K562 (cell line): ENCODE results near the gene BPIFB2. TPM values are rescaled to one million over a fixed set of nuclear protein-coding genes. Genes with fewer than 3 reads are reported as not detected.

ENCODE experiments used
- ATAC-seq: fragments of 200-7000 bp; cut with Tn5 transposase; 3 replicates; pipeline ENCODE4 v1.9.1; 2020; ENCODE audit warnings: moderate library complexity
- BruUV-seq: library from RNA; stranded (reverse); fragments of 400-500 nt; replicated peaks from 2 replicates; lab custom pipeline; 2021; lab: Mats Ljungman, UMichigan
- CTCF ChIA-PET: fragments of 300-600 bp; formaldehyde crosslinking; extraction: SDS; loops from one replicate; lab custom pipeline; 2021; ENCODE audit warnings: low intra/inter-chr PET ratio; lab: Yijun Ruan, JAX
- POLR2A ChIA-PET: fragments of 300-600, 350-650 bp; sonication (Branson Sonifier 250); formaldehyde crosslinking; extraction: SDS; loops from one replicate; lab custom pipeline; 2021; ENCODE audit warnings: antibody characterized with exemption, inconsistent platforms; lab: Yijun Ruan, JAX
- DNase-seq, 4 experiments: peaks; one replicate each; pipeline versions ENCODE4 v3.0.0 to v3.0.0-alpha.2; 2011 to 2018; ENCODE audit warnings: low spot score in 3 of 4, mixed read lengths in 3 of 4; ENCODE audit errors: extremely low read depth in 1 of 4
- FAIRE-seq: peaks from 2 replicates; lab custom pipeline; 2011; peaks lifted over from hg19 to GRCh38; lab: Jason Lieb, UNC
- H2AFZ ChIP-seq: 2 replicates; pipeline ENCODE4 v1.6.0; 2011; ENCODE audit warnings: low read depth, low read length, control low read depth, inconsistent platforms
- H3K27ac ChIP-seq: fragments of 200-600 bp; 3 replicates; pipeline ENCODE4 v1.8.0; 2011; ENCODE audit warnings: low read depth, mild to moderate bottlenecking, control low read depth, inconsistent platforms, low read length, moderate library complexity, mixed read lengths; ENCODE audit errors: extremely low read depth
- H3K27me3 ChIP-seq, 2 experiments: fragments of 300-600 bp in 1 of 2; 2 replicates in 1 of 2; 3 replicates in 1 of 2; pipeline versions ENCODE4 v1.6.0 to v1.8.0; 2011; ENCODE audit warnings: inconsistent platforms in 2 of 2, low read length in 2 of 2, mild to moderate bottlenecking in 1 of 2, mixed read lengths in 1 of 2, moderate library complexity in 1 of 2; ENCODE audit not compliant: control insufficient read depth in 2 of 2, insufficient read depth in 2 of 2
- H3K36me3 ChIP-seq: fragments of 300-600 bp; 3 replicates; pipeline ENCODE4 v1.8.0; 2011; ENCODE audit warnings: mild to moderate bottlenecking, low read length, inconsistent platforms; ENCODE audit not compliant: control insufficient read depth, insufficient read depth
- H3K4me1 ChIP-seq, 2 experiments: fragments of 200-600 bp in 1 of 2; replicated peaks in 1 of 2; 2 replicates in 1 of 2; 3 replicates in 1 of 2; pipeline versions ENCODE4 v1.5.1 to v1.8.0; 2011; ENCODE audit warnings: inconsistent platforms in 2 of 2, low read length in 2 of 2, mild to moderate bottlenecking in 1 of 2, mixed read lengths in 1 of 2, moderate library complexity in 1 of 2; ENCODE audit not compliant: control insufficient read depth in 2 of 2, insufficient read depth in 2 of 2
- H3K4me2 ChIP-seq: 2 replicates; pipeline ENCODE4 v1.6.1; 2011; ENCODE audit warnings: low read length, control low read depth, inconsistent platforms, mixed read lengths; ENCODE audit not compliant: insufficient read depth
- H3K4me3 ChIP-seq: fragments of 200-600 bp; sonication (generic), shearing (Covaris generic); 2 replicates; pipeline ENCODE4 v1.5.1; 2016; ENCODE audit warnings: control low read depth, inconsistent platforms
- H3K79me2 ChIP-seq: fragments of 200-600 bp; 3 replicates; pipeline ENCODE4 v1.8.0; 2011; ENCODE audit warnings: low read length, inconsistent platforms; ENCODE audit not compliant: control insufficient read depth, insufficient read depth
- H3K9ac ChIP-seq, 2 experiments: 2 replicates each; pipeline versions ENCODE4 v1.6.0 to v1.6.1; 2011; ENCODE audit warnings: low read depth in 2 of 2, low read length in 2 of 2, control low read depth in 1 of 2, inconsistent platforms in 1 of 2, mild to moderate bottlenecking in 1 of 2, mixed read lengths in 1 of 2; ENCODE audit not compliant: insufficient read depth in 1 of 2
- H3K9me1 ChIP-seq: one replicate; pipeline ENCODE4 v1.6.0; 2011; ENCODE audit warnings: inconsistent platforms, mild to moderate bottlenecking, low read length, moderate library complexity; ENCODE audit not compliant: control insufficient read depth, insufficient read depth
- H3K9me3 ChIP-seq: replicated peaks from 2 replicates; pipeline ENCODE4 v1.5.1; 2011; ENCODE audit warnings: low read depth, low read length, inconsistent platforms; ENCODE audit not compliant: control insufficient read depth, insufficient read depth
- H4K20me1 ChIP-seq: replicated peaks from 2 replicates; pipeline ENCODE4 v1.6.1; 2011; ENCODE audit warnings: low read length, inconsistent platforms, mixed read lengths; ENCODE audit not compliant: control insufficient read depth, insufficient read depth
- BCL6 ChIP-seq: fragments of 250-450 bp; sonication (Bioruptor Pico); IDR thresholded peaks from 2 replicates; pipeline ENCODE4 v1.4.0; 2020
- CEBPB ChIP-seq: fragments of 450-650 bp; IDR thresholded peaks from 2 replicates; pipeline ENCODE4 v1.6.1; 2016; ENCODE audit warnings: missing genetic modification characterization, missing compliant biosample characterization
- E2F3 ChIP-seq: fragments of 250-450 bp; sonication (Bioruptor Pico); IDR thresholded peaks from 2 replicates; pipeline ENCODE4 v1.4.0; 2020; ENCODE audit warnings: mild to moderate bottlenecking
- ETV5 ChIP-seq: sonication (generic); formaldehyde crosslinking; IDR thresholded peaks from 2 replicates; pipeline ENCODE4 v1.4.0; 2020; ENCODE audit warnings: low read depth, mild to moderate bottlenecking, missing genetic modification reagents
- FOS ChIP-seq: IDR thresholded peaks from 3 replicates; pipeline ENCODE4 v1.6.1; 2011; ENCODE audit not compliant: insufficient read length; ENCODE audit errors: extremely low read depth
- KDM4B ChIP-seq, 2 experiments: fragments of 450-650 bp in 1 of 2; sonication (generic) in 1 of 2; IDR thresholded peaks; 2 replicates each; pipeline ENCODE4 v1.6.1; 2016 to 2017; ENCODE audit warnings: borderline replicate concordance in 2 of 2, antibody characterized with exemption in 1 of 2, low read depth in 1 of 2, mild to moderate bottlenecking in 1 of 2
- NFE2L1 ChIP-seq: fragments of 450-650 bp; IDR thresholded peaks from 2 replicates; pipeline ENCODE4 v1.6.1; 2016; ENCODE audit warnings: missing genetic modification characterization, low read depth, mild to moderate bottlenecking, missing compliant biosample characterization, moderate library complexity, borderline replicate concordance
- PTRF ChIP-seq: fragments of 450-650 bp; IDR thresholded peaks from 2 replicates; pipeline ENCODE4 v1.6.1; 2016; ENCODE audit warnings: mild to moderate bottlenecking, missing genetic modification characterization, missing compliant biosample characterization
- RNF2 ChIP-seq: sonication (generic); IDR thresholded peaks from 2 replicates; pipeline ENCODE4 v1.6.1; 2016
- ZNF174 ChIP-seq: fragments of 250-450 bp; sonication (Bioruptor Pico); IDR thresholded peaks from 2 replicates; pipeline ENCODE4 v1.4.0; 2020; ENCODE audit warnings: mild to moderate bottlenecking
- in situ Hi-C: fragments of 300-500 bp; cut with MboI; formaldehyde crosslinking; loops from 4 replicates; pipeline ENCODE4 v1.15.0; 2018; ENCODE audit warnings: inconsistent platforms, mixed read lengths
- intact Hi-C: fragments of 100-400 bp; cut with micrococcal nuclease; formaldehyde crosslinking; loops from 2 replicates; pipeline ENCODE4 v1.14.2; 2022
- polyA plus RNA-seq, 8 experiments: library from polyadenylated mRNA; depleted of rRNA in 4 of 8; stranded (reverse) in 5 of 8; unstranded in 3 of 8; fragments of >200 nt; fragmentation: Nextera tagmentation in 2 of 8; fragmentation: Illumina TruSeq in 1 of 8; extraction: Ambion mirVana in 2 of 8; extraction: Trizol in 1 of 8; gene quantifications; 2 replicates each; pipeline versions ENCODE4 v1.2.1 to v1.2.3, GENCODE V29; 2011 to 2014; ENCODE audit warnings: inconsistent platforms in 1 of 8, missing spikeins in 1 of 8
- total RNA-seq, 7 experiments: library from RNA; depleted of rRNA in 6 of 7; stranded (reverse); fragments of >200 nt in 6 of 7; fragmentation: Illumina TruSeq in 2 of 7; extraction: Trizol in 2 of 7; gene quantifications; 2 replicates each; pipeline versions ENCODE4 v1.2.1 to v1.2.3, GENCODE V29; 2011 to 2021; ENCODE audit warnings: low replicate concordance in 1 of 7

The BPIFB2 gene
- total and polyA plus RNA-seq, 9 of the 15 experiments (the other 6 are each of a cell fraction or from before 2014, with no cell fraction given), result not detected

- peaks cover 0 to 7% of the 10 kb centered on the region in 2 experiments; a peak in 1 of 5 replicates for H3K4me1 ChIP-seq
- DNase-seq (no peak), ATAC-seq (no peak), FAIRE-seq (no peak)
- H3K27ac ChIP-seq, result no peak overlapping the region
- in situ Hi-C loops, result no loop called here
- no peak overlapping the region for H3K9ac ChIP-seq
- POLR2A ChIA-PET, result interaction anchor here (1.0 kb wide), 1 partner anchor 12 kb away, joined by 3 read pairs; no protein-coding TSS in a partner anchor
- BruUV-seq, result no TSS peak
- H4K20me1 ChIP-seq, result peaks cover 7% of the 10 kb centered on the region; the same call in 1 of the 2 replicates
- H3K4me3 ChIP-seq, result no peak overlapping the region
- no peaks in the 10 kb centered on the region for H3K79me2 ChIP-seq
- H3K9me1 ChIP-seq, result no peaks in the 10 kb centered on the region
- H2AFZ ChIP-seq, result no peak overlapping the region
- H3K9me3 ChIP-seq, result no peaks in the 10 kb centered on the region; the same call in 1 of the 2 replicates
- CTCF ChIA-PET, result no interaction called here
- TF ChIP-seq CEBPB (tag) (no peak), ETV5 (CRISPR knock-in tag) (no peak), ZNF174 (no peak), BCL6 (no peak), KDM4B (IDR thresholded peaks at IDR 0.05; ENCODE audit: borderline replicate concordance in 2 of 2, low read depth in 1 of 2) (no peak), NFE2L1 (tag) (no peak), E2F3 (CRISPR knock-in tag) (no peak), FOS (no peak), PTRF (tag) (no peak), RNF2 (no peak)
- H3K4me2 ChIP-seq, result no peak overlapping the region
- H3K27me3 ChIP-seq, result peaks cover 11 to 29% of the 10 kb centered on the region in 2 experiments; a peak in 4 of 5 replicates
- intact Hi-C loops, result no loop called here
- no peaks in the 10 kb centered on the region for H3K36me3 ChIP-seq
Observed at GRCh38 chr20:32958574-32958973, 48.9 kb upstream of the BPIFB2 start.
